DND-41 (cell line): ENCODE data around the gene KIF22.

ENCODE experiments used
- ATAC-seq: fragments of 200-7000 bp; cut with Tn5 transposase; 3 replicates; pipeline ENCODE4 v1.9.1; 2021; ENCODE audit warnings: low read depth; ENCODE audit not compliant: insufficient read depth
- DNase-seq: peaks from one replicate; pipeline ENCODE4 v3.0.0-alpha.2; 2020
- H2AFZ ChIP-seq: 2 replicates; pipeline ENCODE4 v1.6.0; 2012; ENCODE audit warnings: low read depth, low read length
- H3K27ac ChIP-seq: 2 replicates; pipeline ENCODE4 v1.5.1; 2012; ENCODE audit warnings: low read length, inconsistent platforms
- H3K27me3 ChIP-seq: fragments of 200-600 bp; sonication (generic); 2 replicates; pipeline ENCODE4 v1.6.0; 2012; ENCODE audit warnings: low read length, mild to moderate bottlenecking, inconsistent platforms; ENCODE audit not compliant: insufficient read depth, poor library complexity
- H3K36me3 ChIP-seq: 2 replicates; pipeline ENCODE4 v1.5.1; 2012; ENCODE audit warnings: low read length, inconsistent platforms; ENCODE audit not compliant: insufficient read depth
- H3K4me1 ChIP-seq: 2 replicates; pipeline ENCODE4 v1.5.1; 2012; ENCODE audit warnings: mild to moderate bottlenecking, low read length; ENCODE audit not compliant: insufficient read depth
- H3K4me2 ChIP-seq: 2 replicates; pipeline ENCODE4 v1.6.0; 2012; ENCODE audit warnings: mild to moderate bottlenecking, moderate library complexity, low read length, inconsistent platforms; ENCODE audit not compliant: insufficient read depth
- H3K4me3 ChIP-seq, 2 experiments: fragments of 200-600 bp in 1 of 2; shearing (Covaris generic) in 1 of 2; 2 replicates each; pipeline ENCODE4 v1.5.1; 2012 to 2016; ENCODE audit warnings: inconsistent platforms in 2 of 2, low read length in 2 of 2, mild to moderate bottlenecking in 2 of 2, low read depth in 1 of 2, moderate library complexity in 1 of 2
- H3K79me2 ChIP-seq: 2 replicates; pipeline ENCODE4 v1.6.0; 2012; ENCODE audit warnings: low read length, inconsistent platforms; ENCODE audit not compliant: insufficient read depth
- H3K9ac ChIP-seq: 2 replicates; pipeline ENCODE4 v1.6.0; 2012; ENCODE audit warnings: low read depth, mild to moderate bottlenecking, inconsistent platforms, low read length, moderate library complexity
- H3K9me3 ChIP-seq: 2 replicates; pipeline ENCODE4 v1.5.1; 2012; ENCODE audit warnings: low read length, moderate library complexity, mild to moderate bottlenecking, inconsistent platforms; ENCODE audit not compliant: insufficient read depth, severe bottlenecking
- H4K20me1 ChIP-seq: 2 replicates; pipeline ENCODE4 v1.6.0; 2012; ENCODE audit warnings: low read length; ENCODE audit not compliant: insufficient read depth
- CTCF ChIP-seq: IDR thresholded peaks from 2 replicates; pipeline ENCODE4 v1.5.1; 2012; ENCODE audit warnings: borderline replicate concordance, low read length, moderate library complexity, mild to moderate bottlenecking; ENCODE audit not compliant: poor library complexity, severe bottlenecking; ENCODE audit errors: extremely low read depth
- EZH2 ChIP-seq: IDR thresholded peaks from 3 replicates; pipeline ENCODE4 v1.6.1; 2012; ENCODE audit warnings: borderline replicate concordance, low read depth, mild to moderate bottlenecking, moderate library complexity, low read length, inconsistent platforms; ENCODE audit not compliant: severe bottlenecking

The KIF22 gene

DNA sequence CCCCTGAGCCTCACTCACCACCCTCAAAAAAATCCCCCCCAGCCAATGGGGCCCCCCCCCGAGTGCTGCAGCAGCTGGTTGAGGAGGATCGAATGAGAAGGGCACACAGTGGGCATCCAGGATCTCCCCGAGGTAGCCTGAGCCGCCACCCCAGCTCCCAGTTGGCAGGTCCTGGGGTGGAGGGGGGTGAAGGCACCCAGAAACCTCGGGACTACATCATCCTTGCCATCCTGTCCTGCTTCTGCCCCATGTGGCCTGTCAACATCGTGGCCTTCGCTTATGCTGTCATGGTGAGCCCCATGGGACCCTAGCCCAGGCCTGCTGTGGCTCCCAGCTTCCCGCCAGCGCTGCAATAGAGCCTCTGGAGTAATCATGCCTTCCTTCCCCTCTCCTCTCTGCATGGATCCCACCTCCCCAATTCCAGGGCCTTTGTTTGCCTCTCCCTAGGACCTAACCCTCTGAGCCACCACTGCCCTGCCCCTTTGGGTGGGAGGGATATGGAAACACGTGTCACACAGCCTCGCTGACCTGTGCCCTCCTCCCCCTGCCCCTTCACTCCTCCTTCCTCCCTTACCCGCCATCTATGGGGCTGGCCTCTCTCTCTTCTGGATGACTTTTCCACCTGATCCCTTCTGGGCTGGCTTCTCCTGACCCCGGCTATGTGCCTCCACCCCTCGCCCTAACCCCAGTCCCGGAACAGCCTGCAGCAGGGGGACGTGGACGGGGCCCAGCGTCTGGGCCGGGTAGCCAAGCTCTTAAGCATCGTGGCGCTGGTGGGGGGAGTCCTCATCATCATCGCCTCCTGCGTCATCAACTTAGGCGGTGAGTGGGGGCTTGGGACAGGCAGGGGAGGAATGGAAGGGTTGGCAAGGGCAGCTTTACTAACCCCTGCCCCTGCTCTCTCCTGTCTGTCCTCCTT is 23.4 kb downstream of the KIF22 start:
- Histone ChIP-seq H4K20me1 (peaks cover 25% of the 10 kb centered on the region), H3K79me2 (peaks cover 52% of the 10 kb centered on the region), H3K9ac (peak overlapping the region; percentile 95; the same call in 1 of the 2 replicates), H3K4me2 (peak overlapping the region; percentile 94), H2AFZ (no peak overlapping the region), H3K27ac (peak overlapping the region; percentile 99), H3K27me3 (no peaks in the 10 kb centered on the region), H3K4me1 (peaks cover 76% of the 10 kb centered on the region), H3K36me3 (peaks cover 31% of the 10 kb centered on the region), H3K9me3 (no peaks in the 10 kb centered on the region), H3K4me3 (peak overlapping the region in 1 of 2 experiments; percentile 79; a peak in 1 of 4 replicates)
- DNase-seq = no peak
- no peak for ATAC-seq
- no peak for TF ChIP-seq EZH2
- TF ChIP-seq CTCF = no peak

DNA sequence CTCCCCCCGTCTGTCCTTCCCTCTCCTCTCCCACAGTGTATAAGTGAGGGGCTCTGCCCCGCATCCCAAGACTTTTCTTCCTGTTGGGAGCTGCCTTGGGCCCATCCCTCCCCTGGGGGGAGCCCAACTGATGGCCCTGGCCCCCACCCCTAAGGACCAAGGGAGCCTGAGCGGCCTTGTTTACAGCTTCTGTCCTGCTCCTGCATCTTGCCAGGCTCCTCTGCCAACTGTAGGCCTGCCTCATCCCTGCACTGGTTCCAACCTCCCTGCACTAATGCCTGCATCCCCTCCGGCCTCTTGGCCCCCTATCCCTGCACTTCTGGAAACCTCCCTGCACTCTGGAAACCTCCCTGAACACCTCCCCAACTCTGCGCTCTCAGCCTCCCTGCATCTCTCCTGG is 24.0 kb downstream of the KIF22 start:
- Histone ChIP-seq H3K27me3 (no peaks in the 10 kb centered on the region), H2AFZ (peak overlapping the region; percentile 83), H3K4me2 (peak overlapping the region; percentile 94), H4K20me1 (peaks cover 25% of the 10 kb centered on the region), H3K79me2 (peaks cover 52% of the 10 kb centered on the region), H3K27ac (peak overlapping the region; percentile 99), H3K4me1 (peaks cover 76% of the 10 kb centered on the region), H3K4me3 (peak overlapping the region; percentile 36 to 79; a peak in 3 of 4 replicates), H3K9ac (peak overlapping the region; percentile 95), H3K9me3 (no peaks in the 10 kb centered on the region), H3K36me3 (peaks cover 31% of the 10 kb centered on the region)
- TF ChIP-seq CTCF = no peak
- TF ChIP-seq EZH2 = no peak
- DNase-seq (no peak), ATAC-seq (no peak)

GRCh38 chr16:29815032-29815721 is 24.6 kb downstream of the KIF22 start:
- no peaks in the 10 kb centered on the region for H3K9me3 ChIP-seq
- peak overlapping the region; percentile 83 for H2AFZ ChIP-seq
- no peak for TF ChIP-seq CTCF
- H3K36me3 ChIP-seq = peaks cover 31% of the 10 kb centered on the region
- H3K79me2 ChIP-seq = peaks cover 48% of the 10 kb centered on the region
- DNase-seq (peak; percentile 62), ATAC-seq (no peak)
- H3K27ac ChIP-seq = peak overlapping the region; percentile 99
- H3K27me3 ChIP-seq = no peaks in the 10 kb centered on the region
- peak overlapping the region; percentile 95 for H3K9ac ChIP-seq
- H3K4me3 ChIP-seq = peak overlapping the region; percentile 36 to 79
- H3K4me2 ChIP-seq = peak overlapping the region; percentile 94
- peaks cover 25% of the 10 kb centered on the region for H4K20me1 ChIP-seq
- H3K4me1 ChIP-seq = peaks cover 75% of the 10 kb centered on the region
